ENCODE data around the gene FBXL5. TPM values are rescaled to one million over a fixed set of nuclear protein-coding genes. Genes with fewer than 3 reads are reported as not detected.

Gene FBXL5
- total and polyA plus RNA-seq, 2 donors (not counting 1 experiment from before 2014, with no cell fraction given) = 52.9 to 131 TPM

GRCh38 chr4:15688051-15688450, 32.9 kb upstream of the FBXL5 start:
- Histone ChIP-seq H3K4me2 (ENCODE audit: extremely low read depth, insufficient read depth, low read length) (no peak overlapping the region), H3K4me1 (ENCODE audit: control insufficient read depth, extremely low read depth, insufficient read depth, low read length) (peaks cover 19% of the 10 kb centered on the region), H3K9me3 (ENCODE audit: control insufficient read depth, insufficient read depth, low read depth, low read length) (no peaks in the 10 kb centered on the region), H4K20me1 (ENCODE audit: control insufficient read depth, extremely low read depth, insufficient read depth, low read length) (no peaks in the 10 kb centered on the region), H3K4me3 (replicated peaks in 1 of 4; ENCODE audit: control extremely low read depth in 1 of 4, insufficient read depth in 1 of 4, low read depth in 3 of 4, low read length in 4 of 4) (no peak overlapping the region), H3K9ac (ENCODE audit: insufficient read depth, low read length) (no peak overlapping the region), H3K79me2 (ENCODE audit: control insufficient read depth, insufficient read depth, low read length) (peaks cover 26% of the 10 kb centered on the region), H3K27ac (ENCODE audit: insufficient read depth, low read length) (no peak overlapping the region), H3K27me3 (ENCODE audit: control insufficient read depth, insufficient read depth, low read length) (no peaks in the 10 kb centered on the region), H2AFZ (ENCODE audit: low read length) (no peak overlapping the region), H3K36me3 (ENCODE audit: control insufficient read depth, insufficient read depth, low read length) (peaks cover 3% of the 10 kb centered on the region)
- TF ChIP-seq EZH2 (IDR thresholded peaks at IDR 0.05; ENCODE audit: low read length, missing control alignments) (no peak), CTCF (conservative IDR thresholded peaks at IDR 0.05 in 1 of 2, IDR thresholded peaks at IDR 0.05 in 1 of 2; ENCODE audit: low read depth in 1 of 2, low read length in 2 of 2) (no peak)
- DNase-seq (ENCODE audit: low read depth in 2 of 2) = no peak

GRCh38 chr4:15684498-15684897, 29.3 kb upstream of the FBXL5 start:
- DNase-seq (ENCODE audit: low read depth in 2 of 2) = no peak
- no peaks in the 10 kb centered on the region for H3K27me3 ChIP-seq (ENCODE audit: control insufficient read depth, insufficient read depth, low read length)
- H2AFZ ChIP-seq (ENCODE audit: low read length) = no peak overlapping the region
- peaks cover 5% of the 10 kb centered on the region for H3K4me1 ChIP-seq (ENCODE audit: control insufficient read depth, extremely low read depth, insufficient read depth, low read length)
- H3K4me3 ChIP-seq (replicated peaks in 1 of 4; ENCODE audit: control extremely low read depth in 1 of 4, insufficient read depth in 1 of 4, low read depth in 3 of 4, low read length in 4 of 4) = no peak overlapping the region
- H3K4me2 ChIP-seq (ENCODE audit: extremely low read depth, insufficient read depth, low read length) = no peak overlapping the region
- H3K27ac ChIP-seq (ENCODE audit: insufficient read depth, low read length) = no peak overlapping the region
- H4K20me1 ChIP-seq (ENCODE audit: control insufficient read depth, extremely low read depth, insufficient read depth, low read length) = no peaks in the 10 kb centered on the region
- peaks cover 3% of the 10 kb centered on the region for H3K36me3 ChIP-seq (ENCODE audit: control insufficient read depth, insufficient read depth, low read length)
- H3K79me2 ChIP-seq (ENCODE audit: control insufficient read depth, insufficient read depth, low read length) = peaks cover 55% of the 10 kb centered on the region
- H3K9ac ChIP-seq (ENCODE audit: insufficient read depth, low read length) = no peak overlapping the region
- no peaks in the 10 kb centered on the region for H3K9me3 ChIP-seq (ENCODE audit: control insufficient read depth, insufficient read depth, low read depth, low read length)
- TF ChIP-seq CTCF (conservative IDR thresholded peaks at IDR 0.05 in 1 of 2, IDR thresholded peaks at IDR 0.05 in 1 of 2; ENCODE audit: low read depth in 1 of 2, low read length in 2 of 2) (no peak), EZH2 (IDR thresholded peaks at IDR 0.05; ENCODE audit: low read length, missing control alignments) (no peak)

- Histone ChIP-seq H3K27ac (ENCODE audit: insufficient read depth, low read length) (peak overlapping the region; percentile 92), H3K79me2 (ENCODE audit: control insufficient read depth, insufficient read depth, low read length) (peaks cover 67% of the 10 kb centered on the region), H3K4me2 (ENCODE audit: extremely low read depth, insufficient read depth, low read length) (peak overlapping the region; percentile 83), H3K27me3 (ENCODE audit: control insufficient read depth, insufficient read depth, low read length) (no peaks in the 10 kb centered on the region), H3K4me3 (replicated peaks in 1 of 4; ENCODE audit: control extremely low read depth in 1 of 4, insufficient read depth in 1 of 4, low read depth in 3 of 4, low read length in 4 of 4) (peak overlapping the region; percentile 80 to 96 (median 82)), H4K20me1 (ENCODE audit: control insufficient read depth, extremely low read depth, insufficient read depth, low read length) (no peaks in the 10 kb centered on the region), H2AFZ (ENCODE audit: low read length) (no peak overlapping the region), H3K9me3 (ENCODE audit: control insufficient read depth, insufficient read depth, low read depth, low read length) (no peaks in the 10 kb centered on the region), H3K4me1 (ENCODE audit: control insufficient read depth, extremely low read depth, insufficient read depth, low read length) (peaks cover 5% of the 10 kb centered on the region), H3K36me3 (ENCODE audit: control insufficient read depth, insufficient read depth, low read length) (peaks cover 3% of the 10 kb centered on the region), H3K9ac (ENCODE audit: insufficient read depth, low read length) (no peak overlapping the region)
- no peak for DNase-seq (ENCODE audit: low read depth in 2 of 2)
- TF ChIP-seq CTCF (conservative IDR thresholded peaks at IDR 0.05 in 1 of 2, IDR thresholded peaks at IDR 0.05 in 1 of 2; ENCODE audit: low read depth in 1 of 2, low read length in 2 of 2) (no peak), EZH2 (IDR thresholded peaks at IDR 0.05; ENCODE audit: low read length, missing control alignments) (no peak)
Measured at GRCh38 chr4:15683143-15683495, 28.0 kb upstream of the FBXL5 start.

Measured in fibroblast of lung (primary cell).